ENCODE results near the gene PRDM15. TPM values are rescaled to one million over a fixed set of nuclear protein-coding genes. Genes with fewer than 3 reads are reported as not detected.

Gene PRDM15
- total RNA-seq, 4 donors from 2014 or later = 6.4 to 88.4 (median 21.1) TPM

- intact Hi-C loops (cut with DNase I; ENCODE audit: low total_unique reads) = no loop called here
- in situ Hi-C loops (cut with MboI; ENCODE audit: low pct_ligation_motif_present in 1 of 4, low pct_unique_long_range_greater_than_20kb in 1 of 4, low sequenced_read_pairs in 3 of 4) = no loop called here
- peaks cover 4 to 8% of the 10 kb centered on the region in 2 donors for H3K9me3 ChIP-seq
These were observed 33.2 kb downstream of the PRDM15 start for GRCh38 chr21:41846033-41846317.

GRCh38 chr21:41845310-41846032 lies 33.7 kb downstream of the PRDM15 start:
- intact Hi-C loops (cut with DNase I; ENCODE audit: low total_unique reads) (no loop called here), in situ Hi-C loops (cut with MboI; ENCODE audit: low pct_ligation_motif_present in 1 of 4, low pct_unique_long_range_greater_than_20kb in 1 of 4, low sequenced_read_pairs in 3 of 4) (no loop called here)
- no peak for TF ChIP-seq POLR2AphosphoS5 (IDR thresholded peaks at IDR 0.05)
- TF ChIP-seq POLR2A (IDR thresholded peaks at IDR 0.05) = no peak
- TF ChIP-seq EP300 (IDR thresholded peaks at IDR 0.05; ENCODE audit: low read depth) = no peak
- TF ChIP-seq CTCF (IDR thresholded peaks at IDR 0.05) = no peak
- Histone ChIP-seq H3K4me1 (no peaks in the 10 kb centered on the region), H3K9me3 (peaks cover 9 to 13% of the 10 kb centered on the region in 2 donors), H3K27ac (no peak overlapping the region), H3K4me3 (no peak overlapping the region), H3K36me3 (no peaks in the 10 kb centered on the region), H3K27me3 (no peaks in the 10 kb centered on the region)
- DNase-seq = no peak
- 87 to 98% methylated on average over 5 to 19 of the region's 21 CpGs for WGBS, 2 donors (ENCODE audit: low coverage in 1 of 2)

More at GRCh38 chr21:41846033-41846317, 33.2 kb downstream of the PRDM15 start:
- no peaks in the 10 kb centered on the region for H3K4me1 ChIP-seq
- DNase-seq = no peak
- TF ChIP-seq POLR2AphosphoS5 (IDR thresholded peaks at IDR 0.05) (no peak), EP300 (IDR thresholded peaks at IDR 0.05; ENCODE audit: low read depth) (no peak), CTCF (IDR thresholded peaks at IDR 0.05) (no peak), POLR2A (IDR thresholded peaks at IDR 0.05) (no peak)
- WGBS, 2 donors (ENCODE audit: low coverage in 1 of 2) = 79 to 100% methylated on average over 1 to 6 of the region's 6 CpGs
- H3K4me3 ChIP-seq = no peak overlapping the region
- no peaks in the 10 kb centered on the region for H3K27me3 ChIP-seq
- no peak overlapping the region for H3K27ac ChIP-seq
- H3K36me3 ChIP-seq = no peaks in the 10 kb centered on the region

GRCh38 chr21:41843584-41843983 lies 35.6 kb downstream of the PRDM15 start:
- intact Hi-C loops (cut with DNase I; ENCODE audit: low total_unique reads) = no loop called here
- no peak overlapping the region for H3K27ac ChIP-seq
- H3K4me3 ChIP-seq = no peak overlapping the region
- no peaks in the 10 kb centered on the region for H3K36me3 ChIP-seq
- H3K27me3 ChIP-seq = no peaks in the 10 kb centered on the region
- no peaks in the 10 kb centered on the region for H3K4me1 ChIP-seq
- TF ChIP-seq POLR2A (IDR thresholded peaks at IDR 0.05) = no peak
- TF ChIP-seq EP300 (IDR thresholded peaks at IDR 0.05; ENCODE audit: low read depth) = no peak
- no peak for TF ChIP-seq POLR2AphosphoS5 (IDR thresholded peaks at IDR 0.05)
- no peak for TF ChIP-seq CTCF (IDR thresholded peaks at IDR 0.05)
- in situ Hi-C loops (cut with MboI; ENCODE audit: low pct_ligation_motif_present in 1 of 4, low pct_unique_long_range_greater_than_20kb in 1 of 4, low sequenced_read_pairs in 3 of 4) = no loop called here
- 90% methylated on average over 2 of the region's 2 CpGs; no CpG with 5 or more reads in 1 of the 2 donors for WGBS, 2 donors (ENCODE audit: low coverage in 1 of 2)
- DNase-seq = no peak
- H3K9me3 ChIP-seq = peaks cover 9 to 13% of the 10 kb centered on the region in 2 donors

- no peak for DNase-seq
- peaks cover 0 to 3% (median 0%) of the 10 kb centered on the region in 4 donors for H3K36me3 ChIP-seq
- H3K9me3 ChIP-seq = peaks cover 9 to 13% of the 10 kb centered on the region in 2 donors
- H3K27ac ChIP-seq = no peak overlapping the region
- intact Hi-C loops (cut with DNase I; ENCODE audit: low total_unique reads) (no loop called here), in situ Hi-C loops (cut with MboI; ENCODE audit: low pct_ligation_motif_present in 1 of 4, low pct_unique_long_range_greater_than_20kb in 1 of 4, low sequenced_read_pairs in 3 of 4) (no loop called here)
- H3K4me3 ChIP-seq = no peak overlapping the region
- WGBS, 2 donors (ENCODE audit: low coverage in 1 of 2) = 85 to 97% methylated on average over 1 of the region's 1 CpG
- H3K27me3 ChIP-seq = no peaks in the 10 kb centered on the region
- TF ChIP-seq CTCF (IDR thresholded peaks at IDR 0.05) (no peak), POLR2A (IDR thresholded peaks at IDR 0.05) (no peak), POLR2AphosphoS5 (IDR thresholded peaks at IDR 0.05) (no peak), EP300 (IDR thresholded peaks at IDR 0.05; ENCODE audit: low read depth) (no peak)
- H3K4me1 ChIP-seq = no peaks in the 10 kb centered on the region
These were observed 38.3 kb downstream of the PRDM15 start for GRCh38 chr21:41840880-41841279.

Measured in transverse colon (tissue), 4 donors.